Activated T-helper 1 cell treated with anti-CD3 and anti-CD28 coated beads, Interleukin-12 subunit alpha, Interleukin-12 subunit beta, Interleukin-2, Interleukin-4 antibody, amounts not matched to agents 30 ng/mL and 10 ng/mL and 1 ng/mL, durations not matched to agents 14 hours and 24 hours and 36 hours (primary cell): Measurements from ENCODE around the gene GADD45B. TPM values are rescaled to one million over a fixed set of nuclear protein-coding genes. Genes with fewer than 3 reads are reported as not detected.
"Not testable (repeated sequence)": the region's sequence is repeated elsewhere in the genome, so short reads cannot be mapped to it uniquely, and the experiment has no call there.

Experiments
- DNase-seq: peaks from one replicate; pipeline ENCODE4 v3.0.0; 2021; ENCODE audit warnings: low spot score
- H3K27ac Mint-ChIP-seq: one replicate; pipeline ENCODE4 v1.8.0; 2021; ENCODE audit warnings: mild to moderate bottlenecking, mixed read lengths
- H3K27me3 Mint-ChIP-seq: one replicate; pipeline ENCODE4 v1.8.0; 2022; ENCODE audit warnings: mild to moderate bottlenecking, moderate library complexity, mixed read lengths; ENCODE audit not compliant: insufficient read depth
- H3K36me3 Mint-ChIP-seq: one replicate; pipeline ENCODE4 v1.8.0; 2021; ENCODE audit warnings: low read depth, mixed read lengths
- H3K4me1 Mint-ChIP-seq: one replicate; pipeline ENCODE4 v1.8.0; 2021; ENCODE audit warnings: low read depth, mixed read lengths
- H3K4me3 Mint-ChIP-seq: one replicate; pipeline ENCODE4 v1.8.0; 2021; ENCODE audit warnings: mild to moderate bottlenecking, moderate library complexity, mixed read lengths
- H3K9me3 Mint-ChIP-seq: one replicate; pipeline ENCODE4 v1.8.0; 2021; ENCODE audit warnings: mixed read lengths
- intact Hi-C: fragments of 100-400 bp; cut with micrococcal nuclease; formaldehyde crosslinking; loops from one replicate; pipeline ENCODE4 v1.15.1; 2024
- total RNA-seq: library from RNA; stranded (reverse); gene quantifications from 2 replicates; pipeline ENCODE4 v1.2.3, GENCODE V29; 2022

GADD45B gene
- total RNA-seq, 1 donor from 2014 or later = 129 TPM

DNA sequence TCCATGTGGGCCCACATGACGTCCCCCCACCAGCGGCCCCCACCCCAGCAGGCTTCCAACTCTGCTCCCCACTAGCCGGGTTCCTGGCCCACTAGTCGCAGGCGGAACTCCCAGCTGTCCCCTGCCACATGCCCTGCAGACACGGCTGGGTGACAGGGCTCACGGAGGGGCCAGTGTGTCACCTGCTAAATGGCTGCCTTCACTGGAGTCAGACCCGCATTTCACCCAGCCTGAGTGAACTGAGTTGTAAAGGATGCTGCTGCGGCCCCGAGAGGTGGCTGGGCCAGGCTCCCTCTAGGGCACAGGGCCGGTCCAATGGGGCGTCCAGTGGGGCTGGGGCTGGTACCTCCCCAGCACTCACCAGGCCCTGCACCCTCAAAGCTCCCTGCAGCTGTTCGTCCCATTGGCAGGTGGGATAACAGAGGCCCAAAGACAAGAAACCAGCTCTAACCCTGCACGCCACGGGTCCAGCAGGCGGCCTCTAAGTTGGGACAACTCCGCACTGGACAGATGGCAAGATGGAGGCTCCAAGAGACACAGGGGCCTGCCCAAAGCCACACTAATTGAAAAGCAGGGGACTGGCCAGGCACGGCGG lies 22.4 kb upstream of the GADD45B start:
- no peak for DNase-seq
- Mint-ChIP-seq H3K27ac (no peak overlapping the region), H3K9me3 (no peaks in the 10 kb centered on the region), H3K4me3 (peak overlapping the region; percentile 56), H3K27me3 (no peaks in the 10 kb centered on the region), H3K4me1 (peaks cover 23% of the 10 kb centered on the region), H3K36me3 (peaks cover 8% of the 10 kb centered on the region)
- intact Hi-C loops = no loop called here

DNA sequence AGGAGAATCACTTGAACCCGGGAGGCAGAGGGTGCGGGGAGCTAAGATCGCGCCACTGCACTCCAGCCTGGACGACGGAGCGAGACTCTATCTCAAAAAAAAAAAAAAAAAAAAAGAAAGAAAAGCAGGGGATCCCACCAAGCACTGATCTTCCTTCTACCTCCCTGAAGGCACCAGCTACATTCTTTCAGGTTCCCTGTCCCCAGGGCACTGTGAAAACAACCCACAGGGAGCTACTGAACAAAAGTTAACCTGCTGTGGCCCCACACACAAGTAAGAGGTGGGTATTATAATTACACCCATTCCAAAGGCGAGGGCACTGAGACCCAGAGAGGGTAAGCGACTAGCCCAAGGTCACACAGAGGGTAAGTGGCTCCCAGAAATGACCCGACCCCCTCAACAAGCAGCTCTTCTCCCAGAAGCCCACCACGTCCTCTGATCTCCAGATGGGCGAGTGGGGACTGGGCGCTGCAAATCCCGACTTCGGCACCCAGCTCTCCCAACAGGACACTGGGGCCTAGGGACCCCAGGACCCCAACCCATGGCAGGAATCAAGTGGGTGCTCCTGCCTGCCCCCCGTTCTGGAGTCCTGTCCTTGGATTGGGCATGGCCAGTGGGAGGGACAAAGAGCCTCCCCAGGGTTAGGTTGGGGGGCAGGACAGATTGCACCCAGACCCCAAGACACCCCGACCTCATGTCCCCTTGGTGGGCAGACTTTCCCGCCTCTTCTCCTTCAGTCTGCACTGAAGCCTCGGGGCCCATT lies 21.5 kb upstream of the GADD45B start:
- peaks cover 18% of the 10 kb centered on the region for H3K4me1 Mint-ChIP-seq

DNA sequence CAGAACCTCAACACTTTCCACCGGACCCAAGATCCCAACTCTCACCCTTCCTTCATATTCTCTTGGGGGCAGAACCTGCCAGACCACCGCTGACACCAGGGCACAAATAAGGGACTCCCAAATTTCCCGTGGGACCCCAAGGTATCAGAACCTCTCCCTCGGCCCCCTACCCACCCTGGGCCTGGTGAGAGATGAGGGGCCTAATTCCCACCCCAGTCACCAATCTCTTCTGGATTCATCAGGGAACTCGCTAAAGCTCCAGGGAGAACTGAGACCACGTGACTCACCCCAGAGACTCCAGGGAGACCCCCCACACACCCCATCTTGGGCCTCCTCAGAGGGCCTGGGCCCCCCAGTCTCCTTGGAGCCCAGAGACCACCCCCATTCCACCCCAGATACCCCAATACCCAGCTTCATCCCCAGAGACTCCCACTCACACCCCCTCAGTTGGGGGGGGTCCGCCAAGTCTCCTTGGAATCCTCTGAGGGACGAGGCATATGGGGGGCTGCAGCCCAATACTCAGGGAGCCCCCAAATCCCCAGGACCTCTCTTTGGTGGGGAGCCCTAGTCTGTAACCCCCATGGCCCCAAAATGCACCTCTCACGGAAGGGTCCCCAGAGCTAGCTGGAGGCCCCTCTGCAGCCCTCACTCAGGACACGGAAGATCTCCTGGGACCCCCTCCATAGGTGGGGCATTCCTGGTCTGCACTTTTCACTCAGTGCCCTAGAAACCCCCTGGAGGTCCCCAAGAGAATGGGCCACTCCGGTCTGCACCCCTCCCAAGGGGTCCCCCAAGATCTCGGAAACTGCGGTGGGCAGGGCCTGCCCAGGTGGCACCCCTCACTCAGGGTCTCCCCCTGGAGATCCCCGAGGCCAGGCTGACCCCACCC lies 20.7 kb upstream of the GADD45B start:
- no peaks in the 10 kb centered on the region for H3K27me3 Mint-ChIP-seq
- peaks cover 22% of the 10 kb centered on the region for H3K4me1 Mint-ChIP-seq
- peak overlapping the region; percentile 87 for H3K4me3 Mint-ChIP-seq
- intact Hi-C loops = no loop called here
- H3K27ac Mint-ChIP-seq = peak overlapping the region; percentile 57
- peaks cover 8% of the 10 kb centered on the region for H3K36me3 Mint-ChIP-seq
- no peaks in the 10 kb centered on the region for H3K9me3 Mint-ChIP-seq
- no peak for DNase-seq

More for the DNA sequence above, 21.5 kb upstream of the GADD45B start:
- Mint-ChIP-seq H3K9me3 (no peaks in the 10 kb centered on the region), H3K27ac (peak overlapping the region; percentile 57), H3K36me3 (peaks cover 8% of the 10 kb centered on the region), H3K27me3 (no peaks in the 10 kb centered on the region), H3K4me3 (peak overlapping the region; percentile 87)
- DNase-seq = no peak
- intact Hi-C loops = no loop called here

DNA sequence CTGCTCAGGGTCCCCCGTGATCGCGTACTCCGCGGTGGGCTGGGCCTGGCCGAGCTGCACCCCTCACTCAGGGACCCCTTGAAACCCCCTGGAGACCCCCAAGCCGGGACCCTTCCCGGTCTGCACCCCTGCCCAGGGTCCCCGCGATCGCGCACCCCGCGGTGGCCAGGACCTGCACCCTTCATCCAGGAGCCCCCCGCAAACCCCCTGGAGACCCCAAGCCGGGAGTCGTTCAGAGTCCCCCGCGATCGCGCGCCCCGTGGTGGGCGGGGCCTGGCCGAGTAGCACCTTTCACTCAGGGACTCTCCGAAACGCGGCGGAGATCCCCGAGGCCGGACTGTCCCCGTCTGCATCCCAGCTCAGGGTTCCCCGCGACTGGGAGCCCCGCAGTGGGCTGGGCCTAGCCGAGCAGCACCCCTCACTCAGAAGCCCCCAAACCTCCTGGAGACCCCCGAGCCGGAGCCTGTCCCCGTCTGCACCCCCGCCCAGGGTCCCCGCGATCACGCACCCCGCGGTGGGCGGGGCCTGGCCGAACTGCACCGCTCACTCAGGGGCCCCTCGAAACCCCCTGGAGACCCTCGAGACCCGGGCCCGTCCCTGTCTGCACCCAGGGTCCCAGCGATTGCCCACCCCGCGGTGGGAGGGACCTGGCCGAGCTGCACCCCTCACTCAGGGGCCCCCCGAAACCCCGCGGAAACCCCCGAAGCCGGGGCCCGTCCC lies 19.9 kb upstream of the GADD45B start:
- intact Hi-C loops = loop anchor here (1.0 to 2.0 kb wide), 2 partner anchors 19 to 29 kb away; partner anchors contain the start of gene TIMM13
- H3K36me3 Mint-ChIP-seq = peaks cover 8% of the 10 kb centered on the region
- H3K4me1 Mint-ChIP-seq = peaks cover 25% of the 10 kb centered on the region
- no peaks in the 10 kb centered on the region for H3K27me3 Mint-ChIP-seq
- peak overlapping the region; percentile 84 for H3K27ac Mint-ChIP-seq
- DNase-seq = peak; percentile 37
- H3K9me3 Mint-ChIP-seq = no peaks in the 10 kb centered on the region
- peak overlapping the region; percentile 87 for H3K4me3 Mint-ChIP-seq

DNA sequence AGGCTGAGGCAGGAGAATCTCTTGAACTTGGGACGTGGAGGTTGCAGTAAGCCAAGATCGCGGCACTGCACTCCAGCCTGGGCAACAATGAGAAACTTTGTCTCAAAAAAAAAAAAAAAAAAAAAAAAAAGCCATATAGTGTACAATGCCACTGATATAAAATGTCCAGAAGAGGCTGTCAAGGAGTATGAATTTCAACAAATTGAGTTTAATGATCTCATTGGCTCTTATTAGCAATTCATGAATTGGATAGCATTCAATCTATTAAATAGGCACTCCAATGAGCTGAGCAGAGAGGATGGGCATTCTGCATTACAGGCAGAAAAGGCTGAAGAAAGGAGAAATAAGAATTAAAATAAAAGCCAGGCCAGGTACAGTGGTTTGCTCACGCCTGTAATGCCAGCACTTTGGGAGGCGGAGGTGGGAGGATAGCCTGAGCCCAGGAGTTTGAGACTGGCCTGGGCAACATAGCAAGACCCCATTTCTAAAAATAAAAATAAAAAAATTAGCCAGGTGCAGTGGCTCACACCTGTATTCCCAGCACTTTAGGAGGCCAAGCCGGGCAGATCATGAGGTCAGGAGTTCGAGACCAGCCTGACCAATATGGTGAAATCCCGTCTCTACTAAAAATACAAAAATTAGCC lies 18.4 kb upstream of the GADD45B start:
- peak overlapping the region; percentile 89 for H3K27ac Mint-ChIP-seq
- peak overlapping the region; percentile 87 for H3K4me3 Mint-ChIP-seq
- no peaks in the 10 kb centered on the region for H3K9me3 Mint-ChIP-seq
- H3K27me3 Mint-ChIP-seq = no peaks in the 10 kb centered on the region
- peaks cover 35% of the 10 kb centered on the region for H3K4me1 Mint-ChIP-seq
- peaks cover 7% of the 10 kb centered on the region for H3K36me3 Mint-ChIP-seq
- DNase-seq = no peak
- intact Hi-C loops = loop anchor here (2.0 kb wide), 1 partner anchor 17 kb away; no protein-coding TSS in a partner anchor

GRCh38 chr19:2458054-2458453 lies 17.9 kb upstream of the GADD45B start:
- no peaks in the 10 kb centered on the region for H3K27me3 Mint-ChIP-seq
- no peak overlapping the region for H3K27ac Mint-ChIP-seq
- peaks cover 7% of the 10 kb centered on the region for H3K36me3 Mint-ChIP-seq
- H3K4me1 Mint-ChIP-seq = peaks cover 35% of the 10 kb centered on the region
- intact Hi-C loops = no loop called here
- H3K4me3 Mint-ChIP-seq = no peak overlapping the region
- no peaks in the 10 kb centered on the region for H3K9me3 Mint-ChIP-seq
- DNase-seq = no peak

DNA sequence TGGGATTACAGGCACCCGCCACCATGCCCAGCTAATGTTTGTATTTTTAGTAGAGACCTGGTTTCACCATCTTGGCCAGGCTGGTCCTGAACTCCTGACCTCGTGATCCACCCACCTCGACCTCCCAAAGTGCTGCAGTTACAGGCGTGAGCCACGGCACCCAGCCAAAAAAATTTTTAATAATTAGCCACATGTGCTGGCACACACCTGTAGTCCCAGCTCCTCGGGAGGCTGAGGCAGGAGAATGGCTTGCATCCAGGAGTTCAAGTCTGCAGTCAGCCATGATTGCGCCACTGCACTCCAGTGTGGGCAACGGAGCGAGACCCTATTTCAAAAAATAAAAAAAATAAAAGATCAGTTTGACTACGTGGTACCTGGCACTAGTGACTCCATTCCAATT lies 17.2 kb upstream of the GADD45B start:
- intact Hi-C loops = not testable (repeated sequence)
- peaks cover 35% of the 10 kb centered on the region for H3K4me1 Mint-ChIP-seq

GRCh38 chr19:2460245-2460644 lies 15.7 kb upstream of the GADD45B start:
- H3K36me3 Mint-ChIP-seq = peaks cover 7% of the 10 kb centered on the region
- peaks cover 3% of the 10 kb centered on the region for H3K27me3 Mint-ChIP-seq
- H3K27ac Mint-ChIP-seq = no peak overlapping the region
- intact Hi-C loops = no loop called here
- no peak for DNase-seq
- no peaks in the 10 kb centered on the region for H3K9me3 Mint-ChIP-seq
- H3K4me1 Mint-ChIP-seq = peaks cover 26% of the 10 kb centered on the region
- peak overlapping the region; percentile 56 for H3K4me3 Mint-ChIP-seq

More for the DNA sequence above, 17.2 kb upstream of the GADD45B start:
- H3K9me3 Mint-ChIP-seq, H3K4me3 Mint-ChIP-seq, H3K27ac Mint-ChIP-seq, DNase-seq, H3K36me3 Mint-ChIP-seq, H3K27me3 Mint-ChIP-seq: not testable (repeated sequence)

DNA sequence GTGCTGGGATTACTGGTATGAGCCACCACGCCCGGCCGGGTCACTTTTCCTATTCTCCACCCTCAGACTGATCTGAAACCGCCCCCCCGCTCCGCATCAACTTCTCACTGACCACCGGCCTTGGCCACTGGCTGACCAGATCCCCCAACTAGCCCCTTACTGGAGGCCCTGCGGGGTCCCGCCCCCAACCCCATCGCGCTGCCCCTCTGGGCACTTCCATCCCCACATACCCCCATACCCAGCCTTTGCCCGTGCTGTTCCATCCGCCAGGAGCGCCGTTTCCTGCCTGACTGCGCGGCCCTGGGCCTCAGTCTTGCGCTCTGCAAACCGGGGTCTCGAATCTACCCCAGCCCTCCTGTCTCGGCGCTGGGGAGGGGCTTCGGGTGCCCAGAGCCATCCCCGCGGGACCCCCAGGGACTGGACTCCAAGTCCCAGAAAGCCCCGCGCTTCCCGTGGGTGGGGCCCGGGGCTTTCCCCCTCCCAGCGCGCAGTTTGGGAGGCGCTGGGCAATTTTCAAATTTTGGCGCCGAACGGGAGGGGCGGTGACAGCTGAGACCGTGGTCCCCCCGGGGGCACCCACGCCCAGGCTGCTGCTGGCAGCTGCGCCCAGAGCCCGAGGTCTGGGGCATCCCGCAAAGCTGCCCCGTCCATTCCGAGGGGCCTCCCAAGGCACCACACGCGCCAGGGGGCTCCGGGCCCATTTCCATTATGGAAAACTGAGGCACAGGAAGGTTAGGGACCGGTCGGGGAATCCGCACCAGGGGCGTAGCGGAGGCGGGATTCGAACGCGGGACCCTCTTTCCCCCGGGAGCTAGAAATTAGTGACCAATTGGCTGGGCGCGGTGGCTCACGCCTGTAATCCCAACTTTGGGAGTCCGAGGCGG lies 13.9 kb upstream of the GADD45B start:
- Mint-ChIP-seq H3K4me1 (peaks cover 23% of the 10 kb centered on the region), H3K27ac (peak overlapping the region; percentile 91), H3K27me3 (peaks cover 3% of the 10 kb centered on the region), H3K36me3 (peaks cover 6% of the 10 kb centered on the region), H3K4me3 (peak overlapping the region; percentile 94), H3K9me3 (no peaks in the 10 kb centered on the region)
- intact Hi-C loops = loop anchor here (1.0 kb wide), 1 partner anchor 35 kb away; the partner anchor contains the start of gene TIMM13
- peak; percentile 73 for DNase-seq

DNA sequence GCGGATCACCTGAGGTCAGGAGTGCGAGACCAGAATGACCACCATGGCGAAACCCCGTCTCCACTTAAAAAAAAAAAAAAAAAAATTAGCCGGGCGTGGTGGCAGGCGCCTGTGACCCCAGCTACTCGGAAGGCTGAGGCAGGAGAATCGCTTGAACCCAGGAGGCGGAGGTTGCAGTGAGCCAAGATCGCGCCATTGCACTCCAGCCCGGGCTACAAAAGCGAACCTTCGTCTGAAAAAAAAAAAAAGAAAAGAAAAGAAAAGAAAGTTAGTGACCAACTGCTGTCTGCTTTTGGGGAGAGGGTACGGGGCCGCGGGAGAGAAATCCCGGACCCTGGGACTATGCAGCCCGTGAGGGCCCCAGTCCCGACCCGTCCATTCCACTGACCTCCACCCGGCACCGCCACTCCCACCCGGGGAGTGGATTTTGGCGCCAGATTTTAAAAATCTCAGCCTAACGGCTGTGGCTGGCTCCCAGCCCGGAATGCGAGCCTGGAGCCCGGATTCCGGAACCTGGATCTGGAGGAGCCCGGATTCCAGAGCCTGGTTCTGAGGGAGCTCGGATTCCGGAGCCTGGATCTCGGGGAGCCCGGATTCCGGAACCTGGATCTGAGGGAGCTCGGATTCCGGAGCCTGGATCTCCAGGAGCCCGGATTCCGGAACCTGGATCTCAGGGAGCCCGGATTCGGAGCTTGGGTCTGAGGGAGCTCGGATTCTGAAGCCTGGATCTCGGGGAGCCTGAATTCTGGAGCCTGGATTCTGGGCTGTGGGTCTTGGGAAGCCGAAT lies 13.1 kb upstream of the GADD45B start:
- Mint-ChIP-seq H3K9me3 (no peaks in the 10 kb centered on the region), H3K36me3 (peaks cover 3% of the 10 kb centered on the region), H3K4me1 (peaks cover 16% of the 10 kb centered on the region), H3K4me3 (peak overlapping the region; percentile 94), H3K27me3 (peaks cover 3% of the 10 kb centered on the region), H3K27ac (no peak overlapping the region)
- intact Hi-C loops = no loop called here
- no peak for DNase-seq

DNA sequence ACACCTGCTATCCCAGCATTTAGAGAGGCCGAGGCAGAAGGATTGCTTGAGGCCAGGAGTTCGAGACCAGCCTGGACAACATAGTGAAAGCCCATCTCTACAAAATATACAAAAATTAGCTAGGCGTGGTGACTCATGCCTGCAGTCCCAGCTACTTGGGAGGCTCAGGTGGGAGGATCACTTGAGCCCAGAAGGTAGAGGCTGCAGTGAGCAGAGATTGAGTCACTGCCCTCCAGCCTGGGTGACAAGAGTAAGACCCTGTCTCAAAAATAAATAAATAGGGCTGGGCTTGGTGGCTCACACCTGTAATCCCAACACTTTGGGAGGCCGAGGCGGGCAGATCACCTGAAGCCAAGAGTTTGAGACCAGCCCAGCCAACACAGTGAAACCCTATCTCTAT lies 12.2 kb upstream of the GADD45B start:
- H3K4me3 Mint-ChIP-seq = peak overlapping the region; percentile 24
- DNase-seq, H3K27ac Mint-ChIP-seq, H3K27me3 Mint-ChIP-seq, H3K9me3 Mint-ChIP-seq, H3K36me3 Mint-ChIP-seq, intact Hi-C loops: not testable (repeated sequence)
- H3K4me1 Mint-ChIP-seq = peaks cover 16% of the 10 kb centered on the region
